Activated gamma-delta T cell treated with Interleukin-2 at 50 U/mL for 16 hours (primary cell): ENCODE results near the gene TARDBP.
"Not testable (repeated sequence)": the region's sequence is repeated elsewhere in the genome, so short reads cannot be mapped to it uniquely, and the experiment has no call there.

Experiments
- DNase-seq: peaks from one replicate; pipeline ENCODE4 v3.0.0-alpha.2; 2020

TARDBP gene

GRCh38 chr1:11044086-11044848 is 31.8 kb downstream of the TARDBP start:
- DNase-seq, result no peak

- no peak for DNase-seq
Observed at GRCh38 chr1:11044849-11045427, 32.5 kb downstream of the TARDBP start.

- DNase-seq, result no peak
Observed at GRCh38 chr1:11045428-11046269, 33.2 kb downstream of the TARDBP start.

GRCh38 chr1:11046270-11046566 is 33.8 kb downstream of the TARDBP start:
- DNase-seq, result no peak

- DNase-seq, result no peak
Observed at GRCh38 chr1:11046625-11047365, 34.3 kb downstream of the TARDBP start, which contains the start of gene MASP2. TSS of gene MASP2 (minus strand) at chr1:11047239. CDS start at chr1:11047207, 32 bp downstream.

DNA sequence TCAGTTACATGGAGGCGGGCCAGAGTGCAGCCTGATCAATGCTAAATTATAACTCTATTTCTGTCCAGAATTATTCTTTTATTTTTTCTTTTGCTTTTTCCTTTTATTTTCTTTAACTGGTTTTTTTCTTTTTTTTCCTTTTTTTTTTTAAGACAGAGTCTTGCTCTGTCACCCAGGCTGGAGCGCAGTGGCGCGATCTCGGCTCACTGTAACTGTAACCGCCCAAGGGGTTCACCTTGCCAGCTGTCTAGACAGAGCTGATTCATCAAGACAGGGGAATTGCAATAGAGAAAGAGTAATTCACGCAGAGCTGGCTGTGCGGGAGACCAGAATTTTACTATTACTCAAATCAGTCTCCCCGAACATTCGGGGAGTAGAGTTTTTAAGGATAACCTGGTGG is 38.7 kb downstream of the TARDBP start:
- DNase-seq, result not testable (repeated sequence)

DNA sequence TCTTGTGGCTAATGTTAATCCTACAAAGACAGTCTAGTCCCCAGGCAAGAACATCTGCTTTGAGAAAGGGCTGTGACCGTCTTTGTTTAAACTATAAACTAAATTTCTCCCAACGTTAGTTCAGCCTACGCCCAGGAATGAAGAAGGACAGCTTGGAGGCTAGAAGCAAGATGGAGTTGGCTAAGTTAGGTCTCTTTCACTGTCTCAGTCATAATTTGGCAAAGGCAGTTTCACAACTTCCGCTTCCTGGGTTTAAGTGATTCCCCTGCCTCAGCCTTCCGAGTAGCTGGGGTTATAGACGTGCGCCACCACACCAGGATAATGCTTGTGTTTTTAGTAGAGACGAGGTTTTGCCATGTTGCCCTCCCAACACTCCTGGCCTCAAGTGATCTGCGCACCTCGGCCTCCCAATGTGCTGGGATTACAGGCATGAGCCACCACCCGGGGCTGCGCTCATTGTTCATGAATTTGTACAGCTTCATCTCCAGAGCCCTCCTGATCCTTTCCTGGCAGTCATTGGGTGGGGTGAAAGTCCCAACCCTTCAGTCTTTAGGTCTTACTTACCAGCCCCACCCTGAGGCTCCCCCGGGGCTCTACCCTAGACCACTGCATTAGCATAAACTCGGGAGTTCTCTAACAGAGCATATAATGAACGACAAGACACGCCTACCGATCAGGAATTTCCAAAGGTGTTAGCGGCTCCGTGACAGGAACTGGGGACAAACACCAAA is 39.5 kb downstream of the TARDBP start:
- DNase-seq, result no peak

DNA sequence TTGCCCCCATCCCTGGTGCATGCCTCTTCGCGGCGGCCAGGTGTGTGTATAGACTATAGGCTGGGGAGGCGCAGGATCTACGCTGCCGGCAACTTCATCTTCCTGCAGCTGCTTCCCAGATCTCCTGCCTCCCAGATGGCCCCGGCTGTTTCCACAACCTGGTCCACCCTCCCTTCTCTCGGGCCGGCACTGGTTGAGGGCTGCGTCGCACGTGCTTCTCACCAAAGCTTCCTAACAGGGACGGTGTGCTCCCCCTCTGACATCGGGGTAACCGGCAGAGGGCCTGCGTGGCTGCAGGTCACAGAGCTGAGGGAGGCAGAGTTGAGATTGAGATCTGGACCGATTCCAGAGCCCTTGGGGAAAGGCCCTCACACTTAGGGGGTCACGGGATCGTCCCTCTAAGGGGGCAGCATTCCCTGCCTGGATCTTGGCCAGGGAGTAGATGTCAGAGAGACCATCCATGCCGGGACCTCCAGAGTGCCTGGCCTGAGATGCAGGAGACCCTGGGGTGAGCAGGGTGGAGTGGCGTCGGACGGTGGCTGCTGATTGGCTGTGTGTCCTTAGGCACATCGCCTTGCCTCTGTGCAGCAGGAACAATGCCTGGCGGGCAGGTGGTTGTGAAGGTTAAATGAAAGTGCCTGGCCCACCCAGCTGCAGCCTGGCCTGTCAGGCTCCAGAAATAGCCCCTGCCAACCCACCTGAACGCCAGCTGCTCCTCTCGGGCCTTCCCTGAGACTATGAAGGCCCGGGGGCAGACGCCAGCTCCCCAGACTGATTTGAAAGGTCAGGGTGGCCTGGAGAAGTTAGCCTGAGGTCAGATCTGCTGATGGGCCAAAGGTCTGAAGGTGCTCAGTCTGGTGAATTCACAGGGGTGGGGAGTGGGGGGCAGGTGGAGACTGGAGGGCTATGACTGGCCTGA is 40.6 kb downstream of the TARDBP start:
- no peak for DNase-seq

DNA sequence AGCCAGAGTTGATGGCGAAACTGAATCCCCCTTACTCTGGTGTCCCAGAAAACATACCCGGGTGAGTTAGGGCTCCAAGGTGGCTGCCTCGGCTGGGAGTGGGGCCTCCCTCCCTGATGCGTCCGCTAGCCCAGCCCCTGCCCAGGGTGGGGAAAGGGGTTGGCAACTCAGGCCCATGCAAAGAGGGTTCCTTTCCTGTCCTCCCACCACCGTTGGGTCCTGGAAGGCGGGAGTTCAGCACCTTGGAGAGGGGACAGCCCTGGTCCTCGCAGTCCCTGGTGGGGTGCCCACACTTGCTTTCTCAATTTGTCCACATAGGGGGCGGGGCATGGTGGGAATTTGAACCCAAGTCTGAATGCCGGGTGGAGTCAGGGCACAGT is 41.3 kb downstream of the TARDBP start:
- no peak for DNase-seq

DNA sequence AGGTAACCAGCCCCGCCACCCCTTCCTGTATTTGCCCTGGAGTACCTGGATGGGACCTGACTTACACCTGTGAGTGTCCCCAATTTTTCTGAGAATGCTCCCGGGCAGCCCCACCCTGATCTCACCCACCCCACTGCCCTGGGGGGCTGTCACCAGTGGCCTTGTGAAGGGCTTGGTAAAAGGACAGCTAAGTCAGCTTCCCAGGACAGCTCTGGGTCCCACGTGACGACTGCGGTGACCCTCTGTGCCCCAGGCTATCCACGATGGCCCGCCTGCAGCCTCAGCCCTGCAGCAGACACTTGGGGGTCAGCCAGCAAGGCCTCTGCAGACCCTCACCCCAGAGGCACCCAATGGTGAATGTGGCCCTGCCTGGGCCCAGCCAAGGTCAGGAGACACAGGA is 41.7 kb downstream of the TARDBP start:
- DNase-seq, result no peak

DNA sequence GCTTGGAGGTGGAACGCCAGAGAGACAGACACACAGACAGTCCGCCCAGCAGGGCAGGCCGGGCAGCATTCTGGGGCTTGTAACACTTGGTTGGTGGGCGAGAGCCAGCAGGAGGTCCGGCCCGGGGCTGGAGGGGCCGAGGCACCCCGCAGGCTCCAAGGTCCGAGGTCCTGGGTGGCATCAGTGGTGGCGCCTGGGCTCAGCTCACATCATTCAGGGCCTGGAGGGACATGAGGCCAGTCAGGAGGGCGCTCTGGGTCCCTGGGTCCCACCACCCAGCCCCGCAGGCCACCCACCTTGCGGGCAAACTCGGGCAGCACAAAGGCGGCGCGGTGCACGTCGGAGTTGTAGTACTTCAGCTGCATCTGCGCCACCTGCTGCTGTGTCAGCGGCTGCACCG is 42.2 kb downstream of the TARDBP start:
- DNase-seq, result no peak

GRCh38 chr1:11055676-11056075 is 43.2 kb downstream of the TARDBP start:
- no peak for DNase-seq

GRCh38 chr1:11056504-11056903 is 44.0 kb downstream of the TARDBP start:
- DNase-seq, result no peak

- DNase-seq, result no peak
Observed at GRCh38 chr1:11057477-11057876, 45.0 kb downstream of the TARDBP start.

DNA sequence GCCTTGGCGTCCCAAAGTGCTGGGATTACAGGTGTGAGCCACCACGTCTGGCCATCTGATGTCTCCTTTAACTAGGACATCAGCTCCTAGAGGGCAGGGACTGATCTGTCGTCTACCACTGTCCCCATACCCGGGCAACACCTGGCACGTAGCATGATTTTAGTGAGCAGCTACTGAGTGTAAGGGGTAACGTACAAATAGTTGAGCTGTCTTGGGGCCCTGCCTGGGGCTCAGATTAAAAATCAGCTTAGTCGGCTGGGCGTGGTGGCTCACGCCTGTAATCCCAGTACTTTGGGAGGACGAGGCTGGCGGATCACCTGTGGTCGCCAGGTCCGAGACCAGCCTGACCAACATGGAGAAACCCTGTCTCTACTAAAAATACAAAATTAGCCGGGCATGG is 45.6 kb downstream of the TARDBP start:
- DNase-seq, result no peak

- no peak for DNase-seq
Observed at GRCh38 chr1:11058595-11059154, 46.2 kb downstream of the TARDBP start.

DNA sequence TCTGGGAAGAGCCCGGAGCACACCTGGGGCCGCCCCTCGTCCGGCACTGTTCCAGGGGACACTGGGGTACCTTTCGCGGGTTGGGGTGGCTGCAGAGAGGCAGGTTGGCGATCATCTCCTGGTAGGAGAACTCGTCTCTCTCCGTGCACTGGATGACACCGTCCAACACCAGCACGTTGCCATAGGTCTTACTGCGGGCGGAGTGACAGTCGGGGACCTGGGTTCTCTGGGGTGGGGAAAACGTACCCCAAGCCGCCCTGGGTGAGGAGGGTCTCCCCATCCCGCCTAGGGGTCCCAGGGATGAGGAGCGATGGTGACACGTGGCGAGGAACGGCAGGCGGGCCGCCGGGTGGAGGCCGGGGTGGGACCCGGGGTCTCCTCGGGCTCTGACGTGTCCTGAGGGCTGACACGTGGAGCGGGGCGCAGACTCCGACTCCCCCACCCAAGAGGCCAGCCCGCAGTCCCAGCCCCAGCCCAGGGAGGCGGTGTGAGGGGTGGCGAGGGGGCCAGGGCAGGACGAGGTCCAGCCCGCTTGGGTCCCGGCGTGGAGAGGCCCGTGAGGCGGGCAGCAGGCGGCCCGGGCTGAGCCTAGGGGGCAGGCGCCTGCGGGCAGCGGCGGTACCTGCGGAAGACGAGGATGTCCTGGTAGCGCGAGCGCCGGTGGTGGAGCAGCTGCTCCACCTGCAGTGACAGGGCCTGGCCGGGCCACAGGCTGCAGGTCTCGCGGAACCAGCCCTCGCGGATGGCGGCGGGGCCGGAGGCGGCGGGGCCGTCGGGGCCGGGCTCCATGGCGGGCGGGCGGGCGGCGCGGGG is 46.9 kb downstream of the TARDBP start:
- DNase-seq, result no peak

DNA sequence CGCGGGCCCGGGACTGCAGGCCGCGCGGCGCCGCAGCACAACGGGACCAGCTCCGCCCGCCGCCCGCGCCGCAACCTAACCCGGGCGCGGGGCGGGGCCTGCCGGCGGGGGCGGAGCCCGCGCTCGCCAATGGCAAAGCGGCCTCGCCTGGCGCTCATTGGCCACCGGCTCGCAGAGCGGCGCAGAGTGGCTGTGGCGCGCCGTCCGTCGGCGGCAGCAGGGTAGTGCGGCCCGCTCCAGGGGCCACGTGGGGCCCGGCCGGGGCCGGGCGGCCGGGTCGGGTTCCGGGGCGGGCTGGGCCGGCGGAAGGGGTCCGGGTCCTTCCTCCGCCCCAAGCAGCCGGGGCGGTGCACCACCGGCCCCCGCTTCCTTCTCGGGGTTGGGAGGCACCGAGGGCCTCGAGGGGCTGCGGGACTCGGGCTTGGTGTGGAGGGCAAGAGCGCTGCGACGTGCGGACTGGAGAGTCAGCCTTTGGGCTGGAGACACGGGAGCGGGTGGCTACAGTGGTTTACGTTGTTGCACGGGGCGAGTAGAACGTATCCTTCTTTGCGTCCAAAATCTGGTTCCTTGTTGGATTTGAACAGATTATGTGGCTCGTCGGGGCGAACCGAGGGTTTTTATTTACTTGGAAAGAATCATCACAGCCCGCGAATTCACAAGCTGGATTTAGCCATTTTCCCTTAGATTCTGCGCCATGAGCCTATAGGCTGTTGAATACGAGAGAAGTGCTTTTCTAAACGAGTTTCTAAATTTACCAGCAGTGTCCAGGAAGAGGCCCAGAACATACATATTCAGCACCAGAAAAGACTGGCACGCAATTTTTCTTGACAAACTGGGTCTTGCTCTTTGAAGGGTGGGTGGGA is 47.7 kb downstream of the TARDBP start, which contains the start of gene SRM:
TSS of gene SRM (minus strand) at position 51 of the 863 bp plus-strand sequence. CDS start 75 bp downstream, outside the sequence.
- DNase-seq, result peak; percentile 86
